NCI-H446 treated with DMSO at 0.1 percent for 48 hours (cell line): ENCODE data around the gene IGF1R.

ENCODE experiments used
- DNase-seq: peaks from one replicate; lab custom pipeline; 2025; lab: John Stamatoyannopoulos, UW

Gene IGF1R

GRCh38 chr15:98705070-98705469, 56.7 kb downstream of the IGF1R start:
- no peak for DNase-seq

GRCh38 chr15:98706387-98706786, 58.0 kb downstream of the IGF1R start:
- no peak for DNase-seq

GRCh38 chr15:98706986-98707385, 58.6 kb downstream of the IGF1R start:
- no peak for DNase-seq

- no peak for DNase-seq
Observed at GRCh38 chr15:98708037-98708590, 59.8 kb downstream of the IGF1R start.

DNA sequence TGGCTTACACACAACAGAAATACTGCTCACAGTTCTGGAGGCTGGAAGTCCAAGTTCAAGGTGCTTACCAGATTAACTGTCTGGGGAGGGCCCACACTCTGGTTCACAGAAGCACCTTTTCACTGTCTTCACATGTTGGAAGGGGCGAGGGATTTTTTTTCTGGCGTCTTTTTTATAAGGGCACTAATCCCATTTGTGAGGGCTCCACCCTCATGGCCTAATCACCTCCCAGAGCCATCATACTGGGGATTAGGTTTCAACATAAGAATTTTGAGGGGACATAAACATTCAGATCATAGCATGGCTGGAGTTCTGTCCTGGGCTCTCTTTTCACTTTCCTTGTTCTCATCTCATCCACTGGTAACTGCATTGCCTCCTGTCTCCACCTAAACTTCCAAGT, 63.5 kb downstream of the IGF1R start:
- no peak for DNase-seq

DNA sequence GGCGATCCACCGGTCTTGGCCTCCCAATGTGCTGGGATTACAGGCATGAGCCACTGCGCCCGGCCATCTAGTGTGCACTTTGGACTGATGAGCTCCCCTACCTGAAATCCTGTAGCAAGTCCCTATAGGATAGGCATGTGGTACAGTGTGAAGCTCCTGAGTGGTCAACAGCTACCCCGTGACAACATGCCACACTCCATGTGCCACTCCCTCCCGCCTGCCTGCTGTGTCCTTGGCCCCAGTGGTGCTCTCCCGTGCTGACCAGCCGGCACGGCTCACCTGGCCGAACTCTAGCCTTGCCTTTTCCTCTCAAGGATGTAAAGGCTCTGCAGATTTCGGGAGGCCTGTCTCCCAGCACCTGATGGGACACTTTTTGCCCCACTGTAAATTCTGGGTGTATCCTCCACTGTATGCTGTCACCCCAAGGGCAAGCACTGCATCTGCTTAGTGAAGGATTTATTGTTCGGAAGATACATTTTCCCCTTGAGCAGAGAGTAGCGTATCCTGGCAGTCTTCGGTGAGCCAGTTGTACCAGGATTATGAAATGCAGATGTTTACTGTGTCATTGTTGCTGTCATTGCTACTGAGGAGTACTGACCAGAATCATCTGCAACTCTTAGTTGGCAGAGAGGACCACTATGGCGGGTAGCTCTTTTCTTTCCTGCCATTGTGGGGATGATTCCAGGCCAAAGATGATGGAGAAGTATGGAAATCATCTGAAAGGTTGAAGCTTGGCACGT, 64.7 kb downstream of the IGF1R start:
- no peak for DNase-seq

DNA sequence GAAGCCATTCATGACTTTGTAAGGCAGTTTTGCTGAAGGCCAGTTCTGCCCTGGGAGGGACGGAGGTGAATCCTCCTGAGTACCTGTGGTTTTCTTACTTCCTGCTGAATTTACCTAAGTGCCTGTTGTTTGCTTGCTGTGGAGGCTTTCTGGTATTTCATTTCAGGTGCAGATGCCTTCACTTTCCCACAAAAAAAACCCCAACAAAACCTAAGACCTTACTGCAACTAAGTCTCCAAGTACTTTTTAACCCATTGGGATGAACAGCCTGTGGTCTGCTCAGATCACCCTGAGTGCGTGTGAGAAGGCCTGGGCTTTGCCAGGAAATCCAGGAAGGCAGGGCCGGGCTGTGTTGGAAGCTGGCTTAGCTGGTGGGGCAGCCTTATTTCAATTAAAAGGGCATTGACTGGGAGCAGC, 65.3 kb downstream of the IGF1R start:
- DNase-seq = no peak

DNA sequence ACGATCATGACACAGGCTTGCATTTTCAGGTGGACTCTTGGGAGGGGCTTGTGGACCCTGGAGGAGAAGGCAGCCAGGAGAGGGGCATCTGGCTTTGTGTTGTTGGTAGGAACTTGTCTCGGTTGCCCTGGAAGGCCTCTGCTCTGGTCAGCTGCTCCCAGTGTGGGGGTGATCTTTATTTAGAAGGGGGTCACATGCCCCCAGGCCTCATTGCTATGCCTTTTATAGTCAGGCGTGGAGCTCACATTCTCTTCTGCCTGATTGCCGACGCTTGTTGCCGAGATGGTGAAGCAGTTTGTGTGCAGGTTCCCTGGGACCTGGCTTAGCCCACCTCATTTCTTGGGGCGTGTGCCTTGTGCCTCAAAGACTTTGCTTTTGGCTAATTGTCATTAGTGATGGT, 66.6 kb downstream of the IGF1R start:
- no peak for DNase-seq

- no peak for DNase-seq
Observed at GRCh38 chr15:98715401-98715800, 67.1 kb downstream of the IGF1R start.

DNA sequence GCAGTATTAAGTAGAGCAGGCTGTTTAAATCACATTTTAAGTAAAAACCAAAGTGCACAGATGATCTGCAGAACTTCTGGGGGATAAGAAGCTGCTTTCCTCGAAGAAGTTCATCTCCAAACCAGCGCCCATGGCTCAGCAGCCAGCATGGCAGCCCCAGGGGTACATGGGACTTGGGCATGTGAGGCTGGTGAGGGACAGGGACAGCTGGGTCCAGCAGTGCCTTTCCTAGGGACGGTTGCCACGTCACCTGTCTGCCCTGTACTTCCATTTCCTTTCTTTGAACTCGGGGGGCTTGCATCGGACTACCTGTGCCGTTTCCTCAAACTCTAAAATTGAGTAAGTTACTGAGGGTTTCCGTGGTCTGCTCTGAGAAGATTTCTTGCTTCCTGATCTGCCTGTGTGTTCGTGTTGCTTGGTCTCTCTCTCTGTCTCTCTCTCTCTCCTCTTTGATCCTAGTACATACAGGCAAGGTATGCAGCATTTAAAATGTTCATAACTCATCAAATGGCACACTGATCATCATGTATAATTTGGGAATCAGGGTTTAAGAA, 67.6 kb downstream of the IGF1R start:
- DNase-seq = no peak

DNA sequence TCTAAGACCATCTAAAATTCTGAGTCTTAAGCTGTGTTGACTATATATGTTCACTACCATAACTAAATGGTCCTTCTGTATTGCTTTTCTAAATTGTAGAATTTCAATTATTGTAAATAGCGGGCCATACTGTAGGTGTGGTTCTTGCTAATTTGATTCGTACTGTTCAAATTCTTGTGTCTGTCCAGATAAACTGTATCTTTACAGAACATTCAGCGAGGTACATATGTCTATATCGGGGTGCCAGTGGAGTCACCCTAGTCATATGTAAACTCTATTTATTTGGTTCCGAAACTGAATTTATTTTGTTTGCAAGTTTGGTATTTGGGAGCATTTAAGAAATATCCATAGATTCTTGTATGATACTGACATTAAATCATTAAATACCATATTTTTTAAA, 69.0 kb downstream of the IGF1R start:
- no peak for DNase-seq

GRCh38 chr15:98717942-98718341, 69.6 kb downstream of the IGF1R start:
- DNase-seq = no peak

DNA sequence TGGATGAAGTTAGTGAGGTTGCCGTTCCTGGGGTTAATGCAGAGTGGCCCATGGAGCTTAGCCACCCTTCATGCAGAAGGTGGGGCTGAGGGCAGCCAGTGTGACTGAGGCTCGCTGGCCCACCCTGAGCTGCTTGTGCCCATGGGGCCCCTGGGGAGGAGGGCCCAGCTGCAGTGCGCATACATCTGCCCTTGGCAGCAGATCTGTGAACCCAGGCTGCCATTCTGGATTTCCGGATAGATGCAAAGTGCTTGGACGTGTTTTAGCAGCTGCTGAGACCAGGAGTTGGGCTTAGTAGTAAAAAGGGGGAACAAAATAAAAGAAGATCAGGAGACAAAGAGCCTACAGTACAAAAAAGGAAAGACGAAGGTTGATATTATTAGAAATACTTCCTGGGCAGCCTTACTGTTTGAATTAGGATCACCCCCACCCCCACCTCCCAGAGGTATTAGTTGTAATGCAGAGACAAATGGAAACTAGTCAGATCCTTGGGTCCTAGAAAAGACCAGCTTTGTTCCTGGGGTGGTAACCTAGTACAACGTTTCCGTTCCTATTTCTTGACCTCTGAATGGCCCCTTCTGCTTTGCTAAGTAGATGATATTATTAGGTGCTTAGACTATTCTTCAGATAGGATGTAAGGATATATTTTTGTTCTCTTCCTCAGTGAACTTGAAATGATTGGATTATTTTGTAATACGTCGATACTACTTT, 70.2 kb downstream of the IGF1R start:
- no peak for DNase-seq

GRCh38 chr15:98719137-98719740, 70.9 kb downstream of the IGF1R start:
- DNase-seq = no peak

GRCh38 chr15:98720031-98720430, 71.7 kb downstream of the IGF1R start:
- DNase-seq = no peak

GRCh38 chr15:98720577-98721565, 72.5 kb downstream of the IGF1R start:
- no peak for DNase-seq

- no peak for DNase-seq
Observed at GRCh38 chr15:98722209-98722608, 73.9 kb downstream of the IGF1R start.

GRCh38 chr15:98722645-98723044, 74.3 kb downstream of the IGF1R start:
- DNase-seq = no peak

GRCh38 chr15:98723195-98723594, 74.9 kb downstream of the IGF1R start:
- no peak for DNase-seq

- DNase-seq = no peak
Observed at GRCh38 chr15:98724048-98724447, 75.7 kb downstream of the IGF1R start.

- DNase-seq = no peak
Observed at GRCh38 chr15:98724494-98724893, 76.2 kb downstream of the IGF1R start.
